ENCODE measurements around the gene TRNAU1AP. TPM values are rescaled to one million over a fixed set of nuclear protein-coding genes. Genes with fewer than 3 reads are reported as not detected.
"Not testable (repeated sequence)": the region's sequence is repeated elsewhere in the genome, so short reads cannot be mapped to it uniquely, and the experiment has no call there.

Gene TRNAU1AP
- polyA plus RNA-seq, 3 donors: 24.1 to 27.0 (median 25.5) TPM

DNA sequence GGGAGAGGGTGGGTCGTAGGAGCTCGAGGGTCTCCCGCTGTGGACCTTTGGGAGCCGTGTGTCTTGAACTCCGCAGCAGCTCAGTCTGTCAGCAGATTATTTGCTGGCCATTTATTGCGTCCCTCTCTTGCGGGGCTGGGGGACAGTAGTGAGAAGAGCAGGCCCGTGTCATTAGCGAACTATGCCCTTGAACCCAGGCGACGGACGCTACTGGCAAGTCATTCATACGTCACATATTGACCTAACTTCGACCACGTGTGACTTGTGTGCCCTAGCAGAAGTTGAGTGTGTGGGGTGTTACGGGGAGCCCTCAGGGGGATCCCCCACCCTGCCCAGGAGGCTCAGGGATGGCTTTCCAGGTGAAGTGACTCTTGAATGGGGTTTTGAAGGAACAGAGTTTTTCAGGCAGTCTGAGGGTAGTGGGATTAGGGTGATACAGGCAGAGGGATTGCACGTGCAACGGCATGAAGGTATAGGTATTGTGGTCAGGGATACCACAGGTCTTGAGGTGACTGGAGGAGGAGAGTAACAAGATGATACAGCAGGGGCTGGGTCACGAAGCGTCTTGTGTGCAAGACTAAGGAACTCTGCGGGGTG is 34.0 kb upstream of the TRNAU1AP start:
- no peak for DNase-seq

DNA sequence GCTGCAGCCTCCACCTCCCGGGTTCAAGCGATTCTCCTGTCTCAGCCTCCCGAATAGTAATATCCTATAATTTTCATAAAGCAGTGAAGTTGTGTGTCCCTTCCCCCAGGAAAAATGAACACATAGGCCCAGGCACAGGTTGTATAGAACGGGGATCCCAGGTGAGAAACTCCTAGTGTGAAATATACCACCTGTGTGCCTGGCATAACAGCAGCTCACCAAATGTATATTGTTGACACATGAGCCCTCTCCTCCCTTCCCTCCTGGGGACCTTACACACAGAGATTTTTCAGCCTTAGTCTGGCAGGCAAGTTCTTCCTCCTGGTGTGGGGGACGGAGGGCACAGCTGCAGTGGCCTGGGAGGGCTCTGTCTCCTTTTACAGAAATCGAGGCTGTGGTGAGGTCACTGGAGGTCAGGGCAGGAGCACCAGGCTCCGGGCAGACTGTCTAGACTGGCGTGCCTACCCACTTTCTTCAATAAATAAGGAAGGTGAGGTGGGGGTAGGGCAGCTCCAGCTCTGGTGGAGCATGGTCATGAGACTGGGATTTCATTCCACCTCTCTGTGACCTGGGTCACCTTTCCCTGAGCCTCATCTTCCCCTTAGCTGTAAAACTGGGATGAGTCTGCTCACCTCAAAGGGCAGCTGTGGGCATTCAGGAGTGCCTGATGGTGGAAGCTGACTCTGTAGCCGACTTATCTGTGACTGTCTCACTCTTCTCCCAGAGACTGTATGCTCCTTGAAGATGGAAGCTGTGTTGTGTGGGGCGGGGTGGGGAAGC is 32.7 kb upstream of the TRNAU1AP start:
- no peak for DNase-seq

- DNase-seq: not testable (repeated sequence)
These were observed 32.1 kb upstream of the TRNAU1AP start for GRCh38 chr1:28520796-28521195.

DNA sequence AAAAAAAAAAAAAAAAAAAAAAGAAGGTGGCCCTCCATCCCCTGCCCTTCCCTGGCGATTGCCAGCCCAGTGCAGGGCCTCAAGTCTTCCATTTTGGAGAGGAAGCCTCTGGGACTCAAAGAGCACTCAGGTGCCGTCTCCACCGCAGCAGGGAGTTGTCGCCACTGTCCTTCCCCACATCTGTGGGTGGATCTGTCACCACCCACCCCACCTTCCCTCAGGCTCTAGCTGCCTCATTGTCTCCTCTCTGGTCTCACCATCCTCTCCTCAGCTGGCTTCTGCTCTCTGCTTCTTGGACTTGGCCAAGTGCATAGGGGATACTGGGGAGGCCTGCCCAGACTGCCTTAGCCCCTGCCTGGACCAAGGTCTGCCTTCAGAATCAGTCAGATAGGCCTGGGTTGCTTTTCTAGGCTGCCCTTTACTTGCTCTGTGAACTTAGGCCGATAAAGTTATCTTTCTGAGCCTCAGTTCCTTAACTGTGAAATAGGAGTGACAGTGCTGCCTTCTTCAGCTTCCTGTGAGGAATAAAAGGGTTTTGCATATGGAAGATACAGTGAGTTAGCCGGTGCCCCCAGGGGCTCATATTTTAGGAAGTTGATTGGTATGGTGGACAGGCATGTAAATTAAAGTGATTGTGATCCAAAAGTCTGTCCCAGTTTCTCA is 31.3 kb upstream of the TRNAU1AP start:
- DNase-seq: no peak

DNA sequence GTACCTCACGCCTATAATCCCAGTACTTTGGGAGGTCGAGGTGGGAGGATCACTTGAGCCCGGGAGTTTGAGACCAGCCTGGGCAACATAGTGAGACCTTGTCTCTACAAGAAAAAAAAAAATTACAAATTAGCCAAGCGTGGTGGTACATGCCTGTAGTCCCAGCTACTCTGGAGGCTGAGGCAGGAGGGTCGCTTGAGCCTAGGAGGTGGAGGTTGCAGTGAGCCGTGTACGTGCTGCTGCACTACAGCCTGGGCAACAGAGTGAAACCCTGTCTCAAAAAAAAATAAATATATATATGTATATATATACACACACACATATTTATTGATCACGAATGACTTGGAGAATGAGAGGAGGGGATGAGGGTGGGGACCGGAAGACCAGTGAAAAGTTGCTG is 30.3 kb upstream of the TRNAU1AP start:
- not testable (repeated sequence) for DNase-seq

DNA sequence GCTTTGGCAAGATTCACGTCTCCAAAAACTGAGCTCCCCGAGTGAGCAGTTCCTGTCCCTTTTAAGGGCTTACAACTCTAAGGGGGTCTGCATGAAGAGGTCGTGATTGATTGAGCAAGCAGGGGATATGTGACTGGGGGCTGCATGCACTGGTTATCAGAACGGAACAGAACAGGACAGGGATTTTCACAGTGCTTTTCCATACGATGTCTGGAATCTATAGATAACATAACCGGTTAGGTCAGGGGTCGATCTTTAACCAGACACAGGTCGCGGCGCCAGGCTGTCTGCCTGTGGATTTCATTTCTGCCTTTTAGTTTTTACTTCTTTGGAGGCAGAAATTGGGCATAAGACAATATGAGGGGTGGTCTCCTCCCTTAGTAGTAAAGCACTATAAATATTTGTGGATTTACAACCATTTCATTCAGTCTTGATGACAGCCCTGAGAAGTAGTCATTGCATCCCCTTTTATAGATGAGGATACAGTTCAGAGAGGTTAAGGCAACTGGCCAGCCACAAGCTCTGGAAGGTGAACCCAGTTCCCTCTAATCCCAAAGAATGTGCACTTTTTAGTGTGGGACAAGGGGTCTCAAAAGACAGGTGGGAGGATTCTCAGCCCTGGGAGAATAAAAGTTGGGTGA is 27.8 kb upstream of the TRNAU1AP start:
- DNase-seq: not testable (repeated sequence)

- DNase-seq: no peak
These were observed 26.0 kb upstream of the TRNAU1AP start for GRCh38 chr1:28526886-28527285.

- no peak for DNase-seq
These were observed 22.4 kb upstream of the TRNAU1AP start for GRCh38 chr1:28530456-28530855.

DNA sequence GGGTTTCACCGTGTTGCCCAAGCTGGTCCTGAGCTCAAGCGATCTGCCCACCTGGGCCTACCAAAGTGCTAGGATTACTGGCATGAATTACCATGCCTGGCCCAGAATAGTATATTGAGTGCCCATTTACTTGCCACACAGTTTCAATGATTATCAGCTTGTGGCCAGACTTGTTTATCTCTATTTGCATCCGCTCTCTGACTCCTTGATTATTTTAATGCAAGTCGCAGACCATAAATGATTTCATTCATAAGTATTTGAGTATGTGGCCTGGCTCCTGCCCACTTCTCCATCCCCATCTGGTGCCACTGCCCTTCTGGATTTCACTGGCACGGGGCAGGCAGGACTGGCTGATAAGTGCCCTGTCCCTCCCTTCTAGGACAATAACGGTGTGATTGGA is 18.2 kb upstream of the TRNAU1AP start:
- no peak for DNase-seq

GRCh38 chr1:28535180-28535579 is 17.7 kb upstream of the TRNAU1AP start:
- DNase-seq: no peak

- DNase-seq: no peak
These were observed 15.3 kb upstream of the TRNAU1AP start for GRCh38 chr1:28537457-28538199.

- no peak for DNase-seq
These were observed 14.6 kb upstream of the TRNAU1AP start for GRCh38 chr1:28538286-28538685.

DNA sequence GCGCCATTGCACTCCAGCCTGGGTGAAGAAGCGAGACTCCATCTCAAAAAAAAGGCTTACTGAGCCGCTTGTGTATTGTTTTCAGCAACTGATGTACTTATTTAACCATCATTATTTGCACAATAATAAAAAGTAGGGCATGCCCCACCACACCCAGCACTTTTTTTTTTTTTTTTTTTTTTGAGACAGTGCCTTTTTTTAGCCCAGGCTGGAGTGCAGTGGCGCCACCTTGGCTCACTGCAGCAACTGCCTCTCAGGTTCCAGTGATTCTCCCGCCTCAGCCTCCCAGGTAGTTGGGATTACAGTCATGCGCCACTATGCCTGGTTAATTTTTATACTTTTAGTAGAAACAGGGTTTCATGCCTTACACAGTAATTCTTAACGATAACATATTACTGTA is 12.2 kb upstream of the TRNAU1AP start:
- DNase-seq: no peak

GRCh38 chr1:28541414-28542015 is 11.4 kb upstream of the TRNAU1AP start:
- not testable (repeated sequence) for DNase-seq

DNA sequence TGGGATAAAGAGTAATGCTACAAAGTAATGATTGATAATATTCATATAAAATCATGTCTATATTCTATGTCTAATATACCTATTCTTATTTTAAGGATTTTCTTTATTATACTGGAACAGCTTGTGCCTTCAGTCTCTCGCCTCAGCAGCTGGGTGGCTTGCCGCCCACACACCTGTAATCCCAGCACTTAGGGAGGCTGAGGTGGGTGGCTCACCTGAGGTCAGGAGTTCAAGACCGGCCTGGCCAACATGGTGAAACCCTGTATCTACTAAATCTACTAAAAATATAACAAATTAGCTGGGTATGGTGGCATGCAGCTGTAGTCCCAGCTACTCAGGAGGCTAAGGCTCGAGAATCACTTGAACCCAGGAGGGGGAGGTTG is 7.6 kb upstream of the TRNAU1AP start:
- DNase-seq: no peak

DNA sequence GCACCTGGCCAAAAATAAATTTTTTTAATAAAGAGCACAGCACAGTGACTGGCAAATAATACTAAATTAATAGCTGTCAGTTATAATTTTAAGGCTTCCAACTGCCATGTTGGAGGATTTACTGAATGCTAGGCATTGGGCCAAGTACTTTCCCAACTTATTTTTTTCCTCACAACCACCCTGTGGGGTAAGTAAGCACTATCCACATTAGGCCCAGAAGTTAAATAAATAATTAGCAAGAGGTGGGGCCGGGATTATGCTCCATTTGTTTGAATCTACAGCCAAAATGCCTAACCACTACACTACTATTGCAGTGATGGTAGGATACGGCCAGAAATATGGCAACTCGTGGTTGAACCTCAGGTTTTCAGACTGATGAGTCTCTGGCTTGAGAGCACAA is 4.6 kb upstream of the TRNAU1AP start:
- no peak for DNase-seq

- DNase-seq: no peak
These were observed 1.5 kb upstream of the TRNAU1AP start for GRCh38 chr1:28551381-28551780.

DNA sequence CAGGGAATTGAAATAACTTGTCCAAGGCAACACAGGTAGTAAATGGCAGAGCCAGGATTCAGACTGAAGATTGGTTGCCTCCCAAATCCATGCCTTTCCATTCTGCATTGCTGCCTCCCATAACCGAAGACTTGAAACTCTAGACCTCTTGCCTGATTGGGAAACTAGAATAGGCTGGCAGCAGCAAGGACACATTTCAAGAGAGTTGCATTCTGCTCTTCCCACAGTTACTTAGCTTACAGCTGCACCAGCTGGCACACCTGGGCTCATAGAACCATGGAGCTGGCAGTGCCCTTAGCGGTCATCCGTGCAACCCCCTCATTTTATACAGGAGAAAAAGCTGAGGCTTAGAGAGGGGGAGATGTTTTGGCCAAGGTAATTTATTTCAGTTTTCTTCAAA is 8.0 kb downstream of the TRNAU1AP start:
- DNase-seq: no peak

DNA sequence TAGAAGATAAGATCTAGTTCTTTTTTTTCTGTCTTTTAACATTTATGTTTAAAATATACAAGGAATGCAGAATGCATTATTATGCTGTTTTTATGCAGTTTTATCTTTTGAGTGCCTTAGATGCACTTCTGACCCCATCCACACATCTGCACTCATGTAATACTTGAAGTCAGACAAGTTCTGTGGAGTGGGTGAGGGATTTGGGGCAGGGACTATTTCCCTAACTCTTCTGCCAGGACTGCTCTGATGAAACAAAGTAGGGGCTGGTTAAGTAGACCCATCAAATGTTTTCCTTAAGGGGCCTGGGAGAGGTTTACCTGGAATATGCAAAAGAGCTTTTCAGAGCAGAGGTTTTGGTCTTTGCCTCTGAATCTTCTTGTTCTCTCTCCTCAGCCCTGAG is 11.4 kb downstream of the TRNAU1AP start:
- DNase-seq: no peak

DNA sequence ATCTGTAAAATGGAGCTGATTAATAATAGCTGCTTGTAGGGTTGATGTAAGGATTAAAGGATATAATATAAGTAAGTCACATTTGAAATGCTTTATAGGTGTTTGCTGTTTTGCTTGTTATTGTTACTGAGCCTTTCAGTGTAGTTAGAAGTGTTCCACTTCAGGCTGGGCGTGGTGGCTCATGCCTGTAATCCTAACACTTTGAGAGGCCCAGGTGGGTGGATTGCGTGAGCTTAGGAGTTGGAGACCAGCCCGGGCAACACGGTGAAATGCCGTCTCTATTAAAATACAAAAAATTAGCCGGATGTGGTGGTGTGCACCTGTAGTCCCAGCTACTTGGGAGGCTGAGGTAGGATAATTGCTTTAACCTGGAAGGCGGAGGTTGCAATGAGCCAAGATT is 12.2 kb downstream of the TRNAU1AP start:
- no peak for DNase-seq

DNA sequence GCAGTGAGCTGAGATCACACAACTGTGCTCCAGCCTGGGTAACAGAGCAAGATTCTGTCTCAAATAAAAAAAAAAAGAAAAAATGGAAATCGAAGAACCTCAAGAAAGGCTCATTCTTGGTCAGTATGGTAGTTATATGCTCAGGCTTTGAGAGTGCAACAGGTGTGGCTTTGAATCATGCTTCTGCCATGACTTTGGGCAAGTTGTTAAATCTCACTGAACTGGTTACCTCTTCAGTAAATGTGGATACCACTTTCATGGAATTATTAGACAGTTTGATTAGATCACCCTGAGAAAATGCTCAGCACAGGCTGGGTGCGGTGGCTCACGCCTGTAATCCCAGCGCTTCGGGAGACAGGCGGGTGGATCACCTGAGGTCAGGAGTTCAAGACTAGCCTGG is 12.8 kb downstream of the TRNAU1AP start:
- DNase-seq: no peak

DNA sequence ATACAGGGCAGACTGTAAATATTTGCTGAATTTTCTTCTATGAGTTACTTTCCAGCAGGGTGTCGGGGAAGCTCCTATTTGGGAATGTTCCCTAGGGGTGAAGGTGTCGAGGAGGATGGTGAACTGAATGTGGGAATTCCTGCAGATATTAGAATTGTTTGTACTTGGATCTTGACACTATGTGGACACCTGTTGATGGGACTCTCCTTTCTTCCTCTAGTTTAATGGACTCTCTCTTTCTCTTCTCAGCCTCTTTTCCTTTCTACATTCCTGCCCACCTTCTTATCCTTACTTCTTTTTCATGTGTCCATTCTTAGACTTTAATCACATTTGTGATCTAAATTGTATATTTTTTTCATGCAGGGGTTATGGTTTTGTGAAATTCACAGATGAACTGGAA is 14.0 kb downstream of the TRNAU1AP start:
- no peak for DNase-seq
